Measurements from ENCODE around the gene ZFP92. TPM values are rescaled to one million over a fixed set of nuclear protein-coding genes. Genes with fewer than 3 reads are reported as not detected.
"Not testable (repeated sequence)": the region's sequence is repeated elsewhere in the genome, so short reads cannot be mapped to it uniquely, and the experiment has no call there.

The ZFP92 gene
- total RNA-seq, 2 experiments from 2014 or later: 1.2 to 1.3 TPM

- no peak for TF ChIP-seq CTCF (IDR thresholded peaks at IDR 0.05)
- no peaks in the 10 kb centered on the region for H3K36me3 Mint-ChIP-seq (ENCODE audit: low read depth)
- ChIA-PET CTCF (no interaction called here), POLR2A (no interaction called here)
- DNase-seq: no peak
- no peak overlapping the region for H3K4me3 Mint-ChIP-seq
- H3K27me3 Mint-ChIP-seq: no peaks in the 10 kb centered on the region
- intact Hi-C loops (cut with micrococcal nuclease): no loop called here
- H3K27ac Mint-ChIP-seq: no peak overlapping the region
- no peaks in the 10 kb centered on the region for H3K9me3 Mint-ChIP-seq
- no peak for ATAC-seq
- H3K4me1 Mint-ChIP-seq (ENCODE audit: low read depth): no peaks in the 10 kb centered on the region
Observed at GRCh38 chrX:153397256-153397960, 13.9 kb upstream of the ZFP92 start.

GRCh38 chrX:153398275-153398960 lies 12.9 kb upstream of the ZFP92 start:
- Mint-ChIP-seq H3K27me3 (no peaks in the 10 kb centered on the region), H3K36me3 (ENCODE audit: low read depth) (no peaks in the 10 kb centered on the region), H3K27ac (no peak overlapping the region), H3K4me3 (no peak overlapping the region), H3K4me1 (ENCODE audit: low read depth) (no peaks in the 10 kb centered on the region), H3K9me3 (no peaks in the 10 kb centered on the region)
- POLR2A ChIA-PET: no interaction called here
- TF ChIP-seq CTCF (IDR thresholded peaks at IDR 0.05): no peak
- DNase-seq: no peak
- intact Hi-C loops (cut with micrococcal nuclease): no loop called here
- no peak for ATAC-seq
- CTCF ChIA-PET: interaction anchor here (0.6 kb wide), 1 partner anchor 12 kb away, joined by 3 read pairs; no protein-coding TSS in a partner anchor

- H3K27ac Mint-ChIP-seq: no peak overlapping the region
- intact Hi-C loops (cut with micrococcal nuclease): no loop called here
- no peaks in the 10 kb centered on the region for H3K27me3 Mint-ChIP-seq
- no peak overlapping the region for H3K4me3 Mint-ChIP-seq
- DNase-seq (peak; percentile 64), ATAC-seq (peak; percentile 80)
- H3K36me3 Mint-ChIP-seq (ENCODE audit: low read depth): no peaks in the 10 kb centered on the region
- CTCF ChIA-PET: no interaction called here
- H3K4me1 Mint-ChIP-seq (ENCODE audit: low read depth): no peaks in the 10 kb centered on the region
- TF ChIP-seq CTCF (IDR thresholded peaks at IDR 0.05): peak; percentile 72
- POLR2A ChIA-PET: no interaction called here
- no peaks in the 10 kb centered on the region for H3K9me3 Mint-ChIP-seq
Observed at GRCh38 chrX:153400146-153401132, 10.8 kb upstream of the ZFP92 start.

- Mint-ChIP-seq H3K36me3 (ENCODE audit: low read depth) (no peaks in the 10 kb centered on the region), H3K27ac (no peak within 1 kb of the TSS), H3K4me3 (no peak within 1 kb of the TSS), H3K27me3 (no peaks in the 10 kb centered on the region), H3K9me3 (no peaks in the 10 kb centered on the region), H3K4me1 (ENCODE audit: low read depth) (no peaks in the 10 kb centered on the region)
- ATAC-seq (no peak), DNase-seq (no peak)
- intact Hi-C loops (cut with micrococcal nuclease): no loop called here
- TF ChIP-seq CTCF (IDR thresholded peaks at IDR 0.05): no peak
- ChIA-PET POLR2A (no interaction called here), CTCF (interaction anchor here (1.0 kb wide), 1 partner anchor 369 kb away, joined by 3 read pairs; no protein-coding TSS in a partner anchor)
Observed at GRCh38 chrX:153401133-153401764, 10.0 kb upstream of the ZFP92 start, which contains the start of gene PNMA6E. Gene PNMA6E, minus strand, starts transcription at chrX:153401350. Its CDS starts 2,501 bp downstream, at chrX:153398849.

GRCh38 chrX:153404333-153404732 lies 6.9 kb upstream of the ZFP92 start:
- H3K4me1 Mint-ChIP-seq (ENCODE audit: low read depth); H3K27ac Mint-ChIP-seq; H3K4me3 Mint-ChIP-seq; DNase-seq; H3K9me3 Mint-ChIP-seq; intact Hi-C loops (cut with micrococcal nuclease); ATAC-seq; H3K36me3 Mint-ChIP-seq (ENCODE audit: low read depth); CTCF ChIA-PET; H3K27me3 Mint-ChIP-seq: not testable (repeated sequence)
- POLR2A ChIA-PET: interaction anchor here (0.7 kb wide), 1 partner anchor 247 kb away, joined by 3 read pairs; no protein-coding TSS in a partner anchor
